HG02798 (cell line): Measurements from ENCODE around the gene CTPS1.

Source experiments
- ATAC-seq: cut with Tn5 transposase; IDR thresholded peaks from one replicate; pipeline ENCODE4 v1.9.1; 2021; ENCODE audit warnings: mild to moderate bottlenecking; ENCODE audit not compliant: unreplicated experiment, poor library complexity

Gene CTPS1

DNA sequence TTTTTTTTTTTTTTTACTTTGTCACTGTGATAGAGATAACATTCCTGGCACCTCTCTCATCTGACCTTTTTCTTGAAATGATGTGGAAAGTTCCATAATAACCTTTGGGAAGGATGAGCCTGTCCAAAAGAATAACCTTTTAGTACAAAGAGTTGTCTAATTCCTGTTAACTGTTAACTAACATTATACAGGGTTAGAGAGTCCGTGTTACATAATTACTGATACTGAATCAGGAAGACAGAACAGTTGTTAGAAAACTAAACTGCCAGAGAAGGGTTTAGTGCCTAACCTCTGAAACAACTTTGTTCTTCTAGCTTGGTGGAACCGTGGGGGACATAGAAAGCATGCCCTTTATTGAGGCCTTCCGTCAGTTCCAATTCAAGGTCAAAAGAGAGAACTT, 8.8 kb downstream of the CTPS1 start:
- ATAC-seq = no peak

DNA sequence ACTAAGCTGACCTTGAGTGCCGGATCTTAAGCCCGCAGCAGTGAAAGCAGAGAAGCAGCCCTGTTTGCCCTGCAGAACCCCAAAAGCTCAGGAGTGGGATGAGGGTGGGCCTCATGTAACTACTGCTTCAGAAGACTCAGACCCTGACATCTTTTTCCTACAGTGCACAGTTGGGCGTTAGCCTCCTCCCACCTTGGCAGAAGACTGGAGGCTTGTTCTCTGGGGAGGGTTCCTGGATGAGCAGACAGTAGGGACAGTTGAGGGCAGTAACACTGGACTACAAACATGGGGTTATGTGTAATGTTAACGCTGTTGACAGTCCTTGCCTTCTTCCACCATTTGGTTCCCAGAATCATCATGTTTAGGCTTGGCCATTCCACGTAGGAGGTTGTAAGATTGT, 9.6 kb downstream of the CTPS1 start:
- no peak for ATAC-seq

DNA sequence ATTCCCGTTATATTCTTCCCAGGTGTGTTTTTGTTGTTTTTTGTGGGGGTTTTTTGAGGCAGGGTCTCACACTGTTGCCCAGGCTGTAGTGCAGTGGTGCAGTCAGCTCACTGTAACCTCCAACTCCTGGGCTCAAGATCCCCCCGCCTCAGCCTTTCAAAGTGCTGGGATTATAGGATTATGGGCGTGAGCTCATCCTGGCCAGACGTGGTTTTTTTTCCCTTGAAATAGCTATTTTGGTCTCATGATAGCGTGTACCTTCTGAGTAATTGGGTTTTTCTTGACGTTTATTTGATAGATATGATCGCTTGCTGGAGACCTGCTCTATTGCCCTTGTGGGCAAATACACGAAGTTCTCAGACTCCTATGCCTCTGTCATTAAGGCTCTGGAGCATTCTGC, 17.6 kb downstream of the CTPS1 start:
- no peak for ATAC-seq

DNA sequence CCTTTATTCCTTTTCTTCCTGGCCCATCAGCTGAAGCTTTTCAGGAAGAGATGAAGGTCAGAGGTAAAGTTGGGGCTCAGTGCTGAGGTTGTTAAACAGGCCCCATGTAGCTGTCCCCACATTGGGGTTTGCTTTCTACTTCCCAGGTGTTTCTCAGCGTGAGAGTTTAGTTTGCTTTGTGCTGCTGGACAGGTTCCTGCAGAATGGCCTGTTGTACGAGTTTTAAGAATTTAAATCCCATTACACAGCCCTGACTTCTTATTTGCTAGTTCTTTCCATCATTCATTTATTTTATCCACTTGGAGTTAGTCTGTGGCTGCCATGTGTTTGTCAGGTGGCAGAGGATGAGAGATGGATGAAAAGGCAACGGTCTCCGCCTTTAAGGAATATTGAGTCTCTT, 19.2 kb downstream of the CTPS1 start:
- no peak for ATAC-seq

DNA sequence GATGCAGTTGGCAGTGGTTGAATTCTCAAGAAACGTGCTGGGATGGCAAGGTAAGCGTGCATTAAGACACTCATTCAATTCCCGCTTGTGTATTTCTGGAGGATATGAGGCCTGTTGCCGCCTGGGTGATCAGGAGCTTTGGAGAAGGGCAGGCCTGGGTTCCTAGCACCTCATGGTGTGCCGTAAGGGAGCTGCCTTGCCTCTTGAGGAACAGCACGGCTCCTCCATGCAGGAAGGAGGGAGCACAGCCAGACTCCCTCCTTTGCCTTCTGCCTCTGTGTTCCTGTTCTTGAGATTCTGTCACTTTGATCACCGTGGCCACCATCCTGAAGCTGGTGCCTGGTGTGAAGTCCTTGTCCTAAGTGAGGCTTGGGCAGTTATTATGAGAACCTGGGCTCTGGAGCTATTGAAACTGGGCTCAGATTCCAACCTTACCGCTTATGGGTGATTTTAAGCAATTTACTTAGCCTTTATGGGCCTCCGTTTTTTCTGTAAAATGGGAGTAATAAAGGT, 23.7 kb downstream of the CTPS1 start:
- ATAC-seq = no peak

DNA sequence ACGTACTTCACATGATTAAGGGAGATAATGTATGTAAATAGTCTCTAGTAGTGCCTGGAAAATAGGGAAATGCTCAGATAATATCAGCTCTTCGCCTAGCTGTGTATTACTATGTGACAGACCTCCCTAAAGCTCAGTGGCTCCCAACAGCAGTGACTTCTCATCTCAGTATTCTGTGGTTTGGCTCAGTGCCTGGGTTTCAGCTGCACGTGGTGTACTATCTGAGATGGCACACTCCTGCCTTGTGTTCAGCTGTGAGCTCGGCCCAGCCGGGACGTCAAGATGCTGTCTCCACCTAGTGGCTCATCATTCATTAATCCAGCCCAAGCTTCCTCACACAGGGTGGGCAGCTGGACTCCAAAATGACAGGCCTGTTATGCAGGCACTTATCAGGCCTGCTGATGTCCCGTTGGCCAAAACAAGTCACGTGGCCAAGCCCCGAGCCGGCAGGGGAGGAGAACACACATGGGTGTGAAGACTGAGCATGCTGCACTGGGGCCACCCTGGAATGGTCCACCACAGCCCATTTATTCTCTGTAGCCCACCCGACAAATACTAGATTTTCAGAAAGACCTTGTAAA, 24.2 kb downstream of the CTPS1 start:
- ATAC-seq = peak; percentile 98

DNA sequence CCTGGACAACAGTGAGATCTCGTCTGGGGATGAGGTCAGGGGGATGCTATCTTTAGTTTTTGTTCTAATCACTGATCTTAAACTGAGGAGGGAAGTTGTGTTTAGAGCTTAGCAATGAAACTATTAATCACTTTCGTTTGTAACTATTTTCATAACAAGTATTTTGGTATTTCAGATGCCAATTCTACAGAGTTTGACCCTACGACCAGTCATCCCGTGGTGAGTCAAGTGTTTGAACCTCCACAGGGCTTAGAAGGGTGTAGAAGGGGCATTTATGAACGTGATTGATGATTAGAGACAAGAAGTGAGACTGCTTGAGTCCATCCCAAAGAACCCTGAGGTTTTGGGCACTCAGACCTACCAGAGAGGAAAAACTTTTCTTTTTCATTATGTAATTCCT, 26.4 kb downstream of the CTPS1 start:
- no peak for ATAC-seq

DNA sequence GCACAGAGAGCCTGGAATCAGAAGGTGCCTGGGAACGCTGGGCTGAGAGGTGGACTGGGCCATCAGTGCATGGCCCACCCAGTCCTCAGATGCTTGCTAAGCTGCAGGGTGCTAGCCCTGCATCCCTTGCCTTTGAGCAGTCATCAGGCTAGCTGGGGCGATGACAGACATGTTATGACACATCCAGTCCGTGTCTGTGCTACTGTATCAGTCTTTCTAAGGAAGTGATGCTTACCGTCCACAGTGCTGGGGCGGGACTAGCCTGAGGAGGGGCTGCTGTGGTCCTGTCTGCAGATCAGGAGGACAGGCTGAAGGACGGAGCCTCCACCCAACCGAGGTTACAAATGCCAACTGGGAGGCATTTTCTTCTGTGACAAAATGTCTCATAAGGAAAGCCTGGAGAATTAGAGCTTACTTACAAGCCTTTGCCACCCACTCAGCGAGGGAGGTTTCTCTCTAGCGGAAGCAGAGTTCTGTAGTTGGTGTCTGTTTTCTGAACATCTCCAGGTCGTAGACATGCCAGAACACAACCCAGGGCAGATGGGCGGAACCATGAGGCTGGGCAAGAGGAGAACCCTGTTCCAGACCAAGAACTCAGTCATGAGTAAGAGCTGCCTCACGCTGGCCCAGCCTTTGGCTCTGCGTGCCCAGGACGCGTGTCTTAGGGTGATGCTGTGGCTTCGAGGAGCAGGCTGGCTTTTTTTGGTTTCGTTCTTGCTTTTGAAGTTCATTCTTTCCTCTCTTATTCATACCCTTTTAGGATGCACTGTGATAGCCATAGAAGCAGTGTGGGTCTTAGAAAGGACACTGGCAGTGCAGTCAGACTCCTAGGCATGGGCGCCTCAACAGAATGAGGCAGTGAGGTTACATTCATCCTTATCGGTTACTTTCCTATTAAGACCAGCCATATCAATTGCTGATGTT, 27.7 kb downstream of the CTPS1 start:
- ATAC-seq = no peak

DNA sequence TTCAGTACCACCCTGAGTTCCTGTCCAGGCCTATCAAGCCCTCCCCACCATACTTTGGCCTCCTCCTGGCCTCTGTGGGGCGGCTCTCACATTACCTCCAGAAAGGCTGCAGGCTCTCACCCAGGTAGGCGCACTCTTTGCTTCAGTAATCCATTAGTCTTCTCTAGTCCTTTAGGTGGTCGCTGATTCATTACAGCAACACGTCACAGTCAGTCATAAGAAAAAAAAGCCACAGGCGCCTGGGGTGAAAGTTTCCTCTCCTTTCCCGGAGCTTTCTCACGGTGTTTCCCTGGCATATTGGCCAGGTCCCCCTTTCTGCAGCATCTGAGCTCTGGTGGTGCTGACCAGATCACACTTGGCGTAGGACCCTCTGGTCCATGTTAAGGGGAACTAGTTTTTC, 30.0 kb downstream of the CTPS1 start:
- ATAC-seq = no peak

DNA sequence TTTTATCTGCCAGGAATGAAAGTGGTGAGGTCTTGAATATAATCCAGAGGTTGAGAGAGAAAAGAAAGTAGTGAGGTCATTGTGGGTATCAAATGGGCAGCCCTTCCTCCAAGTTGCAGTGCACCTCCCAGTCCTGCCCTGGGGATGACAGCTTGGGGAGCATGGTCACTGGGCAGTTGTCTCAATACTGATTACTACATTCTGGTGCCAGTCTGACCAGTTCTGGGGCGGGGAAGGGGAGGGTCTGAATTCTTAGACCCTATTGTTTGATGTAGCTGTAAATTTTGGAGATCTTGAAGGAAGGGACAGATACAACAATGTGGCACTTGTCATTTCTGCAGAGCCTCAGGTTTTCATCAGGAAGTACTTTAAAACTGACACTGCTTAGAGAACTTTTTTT, 30.8 kb downstream of the CTPS1 start:
- no peak for ATAC-seq

DNA sequence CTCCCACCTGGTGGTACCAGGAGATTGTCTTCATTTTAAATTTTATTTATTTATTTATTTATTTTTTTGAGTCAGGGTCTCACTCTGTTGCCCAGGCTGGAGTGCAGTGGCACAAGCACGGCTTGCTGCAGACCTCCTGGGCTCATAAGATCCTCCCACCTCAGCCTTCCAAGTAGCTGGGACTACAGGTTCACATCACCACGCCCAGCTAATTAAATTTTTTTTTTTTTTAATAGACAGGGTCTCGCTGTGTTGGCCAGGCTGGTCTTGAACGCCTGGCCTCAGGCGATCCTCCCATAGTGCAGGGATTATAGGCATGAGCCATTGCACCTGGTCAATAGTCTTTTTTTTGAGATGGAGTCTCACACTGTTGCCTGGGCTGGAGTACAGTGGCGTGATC, 33.5 kb downstream of the CTPS1 start:
- ATAC-seq = no peak

DNA sequence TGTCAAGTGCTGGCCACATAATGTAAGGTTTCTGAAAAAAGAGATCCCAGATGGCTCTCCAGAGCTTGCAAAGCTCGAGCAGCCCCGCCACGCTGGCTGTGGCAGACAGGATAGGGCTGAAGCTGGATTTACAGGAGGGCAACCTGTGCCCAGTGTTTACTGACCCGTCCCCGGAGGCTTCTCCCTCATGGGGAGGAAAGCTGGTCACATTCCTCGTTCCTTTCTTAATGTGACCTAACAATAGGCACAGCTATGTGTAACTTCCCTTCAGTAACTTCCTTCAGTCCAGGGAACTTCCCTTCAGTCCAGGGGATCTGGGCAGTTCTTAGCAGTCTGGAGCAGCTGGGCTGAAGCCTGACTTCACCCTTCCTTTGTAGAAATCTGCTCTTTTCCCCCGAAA, 34.3 kb downstream of the CTPS1 start:
- ATAC-seq = no peak

DNA sequence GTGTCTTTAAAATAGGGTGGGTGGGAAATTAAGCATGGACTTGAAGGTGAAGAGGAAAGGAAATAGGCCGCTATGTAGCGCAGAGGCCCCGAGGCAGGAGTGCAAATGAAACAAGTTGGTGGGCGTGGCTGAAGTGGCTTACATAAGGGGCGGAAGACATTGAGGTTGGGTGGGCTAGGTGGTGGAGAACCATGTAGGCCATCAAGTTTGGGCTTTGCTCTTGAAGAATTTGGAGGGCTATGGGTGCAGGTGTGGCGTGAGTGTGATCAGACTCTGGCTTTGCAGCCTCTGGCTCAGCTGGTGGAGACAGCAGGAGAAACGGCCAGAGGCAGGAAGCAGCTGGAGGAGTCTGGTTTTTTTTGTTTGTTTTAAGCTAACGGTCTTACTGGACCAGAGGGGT, 35.4 kb downstream of the CTPS1 start:
- ATAC-seq = no peak

DNA sequence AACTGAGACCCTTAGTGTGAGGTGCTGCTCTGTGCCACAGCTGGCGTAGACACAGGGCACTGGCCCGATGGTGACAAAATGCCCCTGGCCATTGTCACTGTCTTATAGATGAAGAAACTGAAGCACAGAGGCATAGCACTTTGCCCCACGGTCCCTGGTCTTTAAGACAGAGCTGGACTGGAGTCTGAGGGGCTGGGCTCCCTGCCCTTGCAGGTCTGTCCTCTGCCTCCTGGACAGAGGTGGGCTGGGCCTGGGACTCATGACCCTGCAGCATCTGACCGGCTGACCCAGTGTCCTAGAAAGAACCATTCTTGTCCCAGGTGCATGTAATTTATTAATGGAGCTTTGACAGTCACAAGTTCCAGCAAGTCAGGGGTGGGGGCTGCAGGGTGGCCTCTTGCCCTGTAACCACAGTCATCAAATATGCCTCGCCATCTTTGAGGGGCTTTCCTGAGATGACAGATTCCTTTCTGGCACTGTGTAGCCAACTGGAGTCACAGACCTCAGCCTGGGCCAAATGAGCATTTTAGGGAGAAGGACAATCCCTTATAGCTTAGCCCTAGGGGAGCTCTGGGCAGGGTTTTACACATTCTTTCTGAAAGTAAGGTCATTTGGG, 35.9 kb downstream of the CTPS1 start:
- no peak for ATAC-seq

DNA sequence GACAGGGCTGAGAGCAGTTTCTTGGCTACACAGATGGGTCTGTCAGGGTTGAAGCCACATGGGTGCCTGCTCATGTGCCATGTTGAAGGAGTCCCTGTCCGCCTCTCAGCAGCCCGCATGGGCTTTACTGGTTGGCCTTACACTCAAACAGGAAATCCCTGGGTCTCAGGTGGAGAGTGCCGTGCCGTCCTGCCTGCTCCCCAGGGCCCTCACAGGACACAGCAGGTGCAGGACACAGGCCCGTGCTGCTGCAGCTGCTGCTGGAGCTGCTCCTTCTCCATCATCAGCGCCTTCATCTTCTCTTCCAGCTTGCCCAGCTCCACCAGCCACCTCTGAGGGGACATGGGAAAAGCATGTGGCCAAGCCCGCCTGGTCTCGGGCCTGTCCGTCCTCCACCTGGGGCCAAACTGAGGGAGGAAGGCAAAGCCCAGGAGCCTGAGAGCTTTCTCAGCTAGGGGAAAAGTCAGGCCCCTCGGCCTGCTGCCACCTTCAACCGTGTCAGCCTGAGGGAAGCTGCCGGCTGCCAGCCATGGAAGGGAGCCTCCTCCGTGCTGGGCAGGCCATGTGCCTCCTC, 36.5 kb downstream of the CTPS1 start:
- ATAC-seq = no peak

DNA sequence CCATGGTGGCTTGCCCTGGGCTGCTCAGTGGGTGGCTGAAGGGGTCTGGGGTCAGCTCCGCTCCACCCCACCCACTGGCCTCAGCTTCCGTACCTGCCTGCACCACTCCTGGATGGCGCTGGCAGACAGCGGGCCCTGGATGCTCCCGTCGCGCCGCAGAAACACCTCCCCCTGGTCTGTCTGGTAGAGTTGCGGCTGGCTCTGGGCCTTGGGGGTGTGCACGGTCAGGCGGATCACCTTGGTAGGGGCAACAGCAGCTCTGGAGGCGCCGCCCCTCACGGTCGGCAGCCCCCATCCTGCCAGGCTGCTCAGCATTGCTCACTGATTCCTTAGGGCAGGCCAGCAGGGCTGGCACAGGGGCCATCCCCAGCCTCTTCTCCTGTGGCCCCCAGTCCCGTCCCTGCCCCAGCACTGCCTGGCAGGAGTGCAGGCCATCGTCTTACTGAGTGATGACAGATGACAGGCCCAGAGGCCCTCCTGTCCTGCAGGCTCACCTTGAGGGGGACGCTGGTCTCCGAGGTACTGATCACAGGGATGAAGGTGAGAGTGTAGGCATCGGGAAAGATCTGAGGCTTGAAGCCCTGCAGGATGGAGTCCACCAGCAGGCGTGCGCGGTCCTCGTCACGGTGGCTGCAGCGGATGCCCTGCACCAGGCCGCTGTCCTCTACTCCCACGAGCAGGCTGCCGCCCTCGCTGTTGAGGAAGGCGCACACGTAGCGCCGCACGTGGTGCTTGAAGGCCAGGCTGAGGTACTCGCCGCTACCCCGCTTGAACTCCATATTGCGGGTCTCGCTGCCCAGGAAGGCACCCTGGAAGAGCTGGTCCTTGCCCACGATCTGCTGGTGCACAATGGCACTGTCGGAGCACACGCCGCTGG, 37.9 kb downstream of the CTPS1 start:
- ATAC-seq = no peak

DNA sequence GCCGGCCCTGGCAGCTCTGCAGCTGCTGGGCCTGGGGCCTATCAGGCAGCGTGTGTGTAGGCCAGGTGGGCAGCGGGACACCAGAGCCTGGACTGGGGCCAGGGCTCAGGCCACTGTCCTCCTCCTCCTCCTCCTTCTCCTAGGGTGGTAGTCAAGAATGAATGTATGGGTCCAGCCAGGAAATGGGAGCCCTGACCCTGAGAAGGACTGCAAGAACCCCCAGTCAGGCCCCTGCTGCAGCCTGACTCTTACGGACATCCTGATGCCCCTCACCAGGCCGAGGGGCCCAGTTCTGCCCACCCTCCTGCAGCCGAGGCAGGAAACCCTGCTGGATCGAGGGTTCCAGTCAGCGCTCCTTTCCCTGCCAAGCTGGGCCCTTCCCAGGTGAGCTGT, 38.5 kb downstream of the CTPS1 start:
- ATAC-seq = no peak

DNA sequence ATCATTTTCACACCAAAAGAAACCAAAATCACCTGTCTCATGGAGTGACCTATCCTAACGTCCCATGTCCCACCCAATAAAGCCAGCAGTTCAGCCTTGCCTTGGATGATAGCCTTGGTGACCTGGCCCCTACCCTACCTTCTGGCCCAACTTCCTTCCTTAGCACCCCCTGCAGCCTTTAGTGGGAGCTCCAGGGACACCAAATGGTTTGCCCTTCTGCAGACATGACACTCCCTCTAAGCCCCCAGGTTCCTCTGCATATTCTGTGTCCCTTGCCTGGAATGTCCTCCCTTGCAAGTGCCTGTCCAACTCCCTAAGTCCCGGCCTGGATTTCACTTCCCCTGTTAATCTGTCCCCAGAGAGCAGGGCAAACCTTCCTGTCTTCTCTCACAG, 39.9 kb downstream of the CTPS1 start:
- ATAC-seq = no peak

DNA sequence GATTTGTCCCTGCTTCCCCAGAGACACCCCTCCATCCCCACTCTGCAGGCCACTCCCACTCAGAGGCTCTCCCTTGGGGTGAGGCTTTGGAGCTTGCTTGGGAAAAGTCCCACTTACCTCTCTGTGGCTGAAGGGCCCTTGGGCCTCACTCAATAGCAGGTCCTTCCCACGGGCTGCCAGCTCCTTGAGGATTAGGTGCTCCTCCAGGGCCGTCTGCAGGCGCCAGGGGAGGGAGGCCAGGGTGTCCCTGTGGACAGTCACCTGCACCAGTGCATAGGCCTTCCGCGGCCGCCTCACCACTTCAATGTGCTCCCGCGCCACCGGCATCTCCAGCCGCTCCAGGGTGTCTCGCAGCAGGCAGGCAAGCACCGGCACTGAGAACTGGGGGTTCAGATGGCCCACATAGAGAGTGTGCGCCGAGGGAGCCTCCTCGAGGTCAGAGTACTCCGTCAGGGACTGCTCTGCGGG, 40.6 kb downstream of the CTPS1 start:
- ATAC-seq = no peak

DNA sequence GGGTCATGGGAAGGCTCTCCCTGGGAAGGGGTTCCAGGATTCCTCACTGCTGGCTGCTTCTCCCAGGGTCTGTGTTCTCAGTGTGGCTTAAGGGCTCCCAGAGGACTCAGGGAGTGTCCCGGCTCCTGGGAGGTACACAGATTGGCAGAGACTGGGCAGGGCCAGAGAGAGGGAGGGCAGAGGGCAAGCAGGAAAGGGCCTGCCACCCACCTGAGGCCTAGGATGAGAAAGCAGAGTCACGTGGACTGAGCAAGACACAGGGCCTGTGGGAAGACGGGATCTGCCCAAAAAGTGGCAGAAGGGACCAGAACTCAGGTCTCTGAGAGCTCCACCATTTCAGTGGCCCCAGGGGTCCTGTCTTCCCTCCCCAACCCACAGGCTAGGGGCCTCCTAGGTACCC, 41.2 kb downstream of the CTPS1 start:
- no peak for ATAC-seq
